GM19193 (cell line): ENCODE data around the gene STARD7.

Experiments used
- POLR2A ChIP-seq: IDR thresholded peaks from 4 replicates; pipeline ENCODE4 v1.6.1; 2011; ENCODE audit not compliant: insufficient read depth, insufficient read length; ENCODE audit errors: extremely low read depth

Gene STARD7

GRCh38 chr2:96207774-96208142, 869 bp downstream of the STARD7 start:
- no peak for TF ChIP-seq POLR2A

DNA sequence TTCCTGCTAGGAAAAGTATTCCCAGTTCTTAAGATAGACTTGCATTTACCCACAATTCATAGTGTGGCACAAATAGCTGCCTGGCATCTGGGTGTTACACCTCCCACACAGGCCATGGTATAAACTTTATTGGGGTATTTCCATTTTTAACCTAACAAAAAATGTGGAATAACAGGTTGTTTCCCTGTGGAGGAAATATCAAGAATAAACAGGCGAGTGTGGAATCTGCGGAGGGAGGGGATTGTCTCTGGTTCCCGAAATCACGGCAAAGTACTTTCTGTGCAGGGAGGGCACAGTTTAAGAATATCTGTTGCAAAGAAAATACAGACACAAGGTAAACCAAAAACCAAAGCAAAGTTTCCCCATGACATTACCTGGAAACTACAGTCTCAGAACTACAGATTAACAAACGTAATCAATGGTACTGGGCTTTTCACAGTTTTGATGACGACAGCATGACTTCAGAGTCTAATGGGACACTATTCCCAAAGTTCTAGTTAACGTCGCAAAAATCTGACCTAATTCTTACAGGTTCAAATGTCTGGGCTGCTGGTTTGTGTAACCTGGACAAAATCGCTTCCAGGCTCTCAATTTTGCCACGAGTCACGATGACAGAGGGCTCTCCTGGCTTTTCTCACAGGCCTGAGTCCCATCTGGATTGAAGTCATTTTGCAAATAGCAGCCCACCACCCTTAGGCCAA, 1.4 kb downstream of the STARD7 start:
- no peak for TF ChIP-seq POLR2A

DNA sequence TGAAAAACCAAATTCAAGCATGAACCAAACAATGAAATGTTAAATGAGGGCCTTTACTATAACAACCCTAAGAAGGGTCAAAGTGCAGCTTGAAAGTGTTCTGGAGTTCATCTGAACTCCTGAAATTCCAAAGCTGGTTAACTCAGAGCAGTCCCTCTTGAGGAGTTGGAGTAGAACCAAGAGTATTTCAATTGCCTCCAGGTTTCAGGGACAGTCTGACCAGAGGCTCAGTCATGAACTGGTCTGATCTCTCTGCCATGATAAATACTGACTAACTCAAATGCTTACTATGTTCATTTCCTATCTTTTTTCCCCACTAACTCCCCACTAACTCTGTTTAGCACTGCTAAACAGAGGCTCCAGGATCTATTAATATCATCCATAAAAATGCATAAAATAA, 2.7 kb downstream of the STARD7 start:
- TF ChIP-seq POLR2A = no peak

DNA sequence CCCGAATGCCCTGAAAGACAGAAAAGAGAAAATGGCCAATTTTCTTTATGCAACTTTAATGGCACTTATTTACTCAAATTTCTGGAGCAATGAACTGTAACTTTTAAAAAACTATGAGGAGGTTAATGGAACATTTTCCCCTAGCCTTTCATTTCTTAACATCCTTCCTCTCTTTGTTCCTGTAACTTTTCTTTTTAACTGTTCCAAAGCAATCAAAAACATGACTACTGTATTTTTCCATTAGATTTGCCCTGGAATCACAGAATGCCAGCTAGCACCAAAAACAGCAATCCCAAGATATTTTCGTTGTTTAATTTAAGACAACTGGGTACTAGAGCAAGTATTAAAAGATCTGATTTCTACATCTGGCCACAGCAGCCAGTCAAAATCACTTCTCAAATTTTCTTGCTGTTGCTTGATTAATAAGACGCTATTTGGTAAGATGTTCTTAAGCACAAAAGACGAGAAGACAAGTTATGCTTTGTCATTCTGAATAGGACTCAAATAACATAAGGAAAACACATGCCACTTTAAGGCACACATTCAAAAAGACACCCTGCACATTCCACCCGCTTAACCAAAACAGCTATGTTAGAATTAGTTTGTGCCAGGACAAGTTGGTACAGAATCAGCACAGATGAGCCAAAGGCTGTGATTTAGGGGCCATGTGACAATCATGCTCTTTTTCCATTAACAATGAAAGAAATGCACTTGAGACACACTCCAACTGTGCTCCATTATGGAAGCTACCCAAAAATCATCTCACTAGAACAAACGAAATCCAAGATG, 3.6 kb downstream of the STARD7 start:
- no peak for TF ChIP-seq POLR2A

- no peak for TF ChIP-seq POLR2A
These were observed 5.2 kb downstream of the STARD7 start for GRCh38 chr2:96203130-96204028.

DNA sequence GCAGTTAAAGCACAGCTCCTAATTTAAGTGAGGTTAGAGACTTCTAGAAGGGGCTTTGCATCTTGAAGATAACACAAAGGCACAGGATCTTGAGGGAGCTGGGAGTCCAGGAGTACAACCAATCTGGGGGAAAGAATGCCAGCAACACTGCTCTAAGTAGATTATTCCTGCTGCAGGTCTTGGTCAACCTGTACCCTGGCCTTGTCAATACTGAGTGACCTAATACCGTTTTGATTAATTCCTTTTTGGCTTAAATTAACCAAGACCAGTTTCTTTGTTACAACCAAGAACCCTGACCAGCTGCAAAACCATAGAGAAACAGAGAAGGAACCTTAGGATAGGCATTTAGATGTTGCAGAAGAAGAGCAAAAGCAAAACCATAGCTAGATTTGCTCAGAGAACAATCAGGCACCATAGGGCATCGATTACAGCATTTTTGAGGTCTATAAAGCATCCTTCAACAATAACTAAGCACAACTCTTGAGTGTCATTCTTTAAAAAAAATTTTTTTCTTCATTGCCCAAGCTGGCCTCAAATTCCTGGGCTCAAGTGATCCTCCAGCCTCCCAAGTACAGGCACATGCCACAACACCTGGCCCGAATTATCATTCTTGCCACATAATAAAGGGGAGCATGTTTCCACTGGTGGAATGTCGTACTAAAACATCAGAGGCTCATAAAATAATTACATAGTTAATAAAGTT, 6.3 kb downstream of the STARD7 start:
- no peak for TF ChIP-seq POLR2A

DNA sequence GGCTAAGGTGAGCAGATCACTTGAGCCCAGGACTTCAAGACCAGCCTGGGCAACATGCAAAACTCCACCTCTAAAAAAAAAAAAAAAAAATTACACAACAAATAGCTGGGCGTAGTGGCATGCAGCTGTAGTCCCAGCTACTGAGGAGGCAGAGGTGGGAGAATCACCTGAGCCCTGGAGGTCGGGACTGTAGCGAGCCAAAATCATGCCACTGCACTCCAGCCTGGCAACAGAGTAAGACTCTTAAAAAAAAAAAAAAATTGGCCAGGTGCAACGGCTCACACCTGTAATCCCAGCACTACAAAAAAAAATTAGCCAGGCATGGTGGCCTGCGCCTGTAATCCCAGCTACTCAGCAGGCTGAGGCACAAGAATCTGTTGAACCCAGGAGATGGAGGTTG, 7.3 kb downstream of the STARD7 start:
- TF ChIP-seq POLR2A = no peak

GRCh38 chr2:96198921-96199320, 9.7 kb downstream of the STARD7 start:
- no peak for TF ChIP-seq POLR2A

- no peak for TF ChIP-seq POLR2A
These were observed 10.9 kb downstream of the STARD7 start for GRCh38 chr2:96197546-96198255.

GRCh38 chr2:96195410-96196066, 13.1 kb downstream of the STARD7 start:
- TF ChIP-seq POLR2A = no peak

DNA sequence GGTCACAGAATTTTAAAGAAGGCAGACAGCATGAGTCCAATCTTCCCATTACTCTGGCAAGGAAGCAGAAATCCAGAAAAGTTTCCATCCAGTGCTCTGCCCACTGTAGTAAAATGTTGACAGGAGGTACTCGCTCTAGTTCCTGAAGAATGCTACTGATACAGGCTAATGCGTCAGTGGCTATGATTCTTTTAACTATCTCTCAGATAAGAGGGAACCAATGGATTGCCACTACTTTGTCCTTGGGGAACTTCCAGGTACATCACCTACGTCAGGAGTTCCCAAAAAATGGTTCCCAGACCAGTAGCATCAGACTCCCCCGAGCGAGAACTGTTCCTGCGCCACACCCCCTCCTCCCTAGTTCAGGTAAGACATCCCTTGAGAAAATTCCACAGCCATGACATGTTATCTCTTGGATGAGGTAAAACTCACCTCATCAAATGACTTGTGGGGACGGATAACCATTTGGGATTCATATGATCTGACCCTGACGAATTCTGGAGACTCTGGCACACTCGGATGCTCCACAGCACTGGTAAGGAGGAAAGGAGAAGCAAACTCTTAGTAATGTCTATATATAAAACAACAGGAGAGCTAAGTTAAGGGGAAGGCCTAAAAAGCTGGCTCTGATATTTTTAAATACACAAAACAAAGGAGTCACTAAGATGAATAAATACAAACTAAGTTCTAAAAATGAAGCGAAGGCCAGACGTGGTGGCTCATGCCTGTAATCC, 16.5 kb downstream of the STARD7 start:
- no peak for TF ChIP-seq POLR2A

GRCh38 chr2:96188821-96189526, 19.7 kb downstream of the STARD7 start:
- TF ChIP-seq POLR2A = no peak

GRCh38 chr2:96186562-96186961, 22.1 kb downstream of the STARD7 start:
- TF ChIP-seq POLR2A = no peak

GRCh38 chr2:96185516-96185915, 23.1 kb downstream of the STARD7 start:
- no peak for TF ChIP-seq POLR2A
